Activated CD8-positive, alpha-beta T cell treated with anti-CD3 and anti-CD28 coated beads for 36 hours (primary cell): ENCODE measurements around the gene ELSPBP1. TPM values are rescaled to one million over a fixed set of nuclear protein-coding genes. Genes with fewer than 3 reads are reported as not detected.

Experiments
- ATAC-seq: fragments of 200-7000 bp; cut with Tn5 transposase; one replicate; pipeline ENCODE4 v1.10.0; 2021; ENCODE audit warnings: mild to moderate bottlenecking, moderate library complexity
- CTCF ChIA-PET: fragments of 350-600 bp; sonication (Branson Sonifier 250); formaldehyde crosslinking; loops from one replicate; lab custom pipeline; 2021; ENCODE audit warnings: antibody characterized with exemption; lab: Charles Lee
- POLR2A ChIA-PET: fragments of 350-600 bp; sonication (Branson Sonifier 250); formaldehyde crosslinking; loops from one replicate; lab custom pipeline; 2021; ENCODE audit warnings: antibody characterized with exemption; lab: Charles Lee
- DNase-seq: peaks from one replicate; pipeline ENCODE4 v3.0.0-alpha.2; 2020
- H3K27ac Mint-ChIP-seq: one replicate; pipeline ENCODE4 v1.8.0; 2021; ENCODE audit warnings: mild to moderate bottlenecking, mixed read lengths
- H3K27me3 Mint-ChIP-seq: one replicate; pipeline ENCODE4 v1.8.0; 2021; ENCODE audit warnings: mixed read lengths
- H3K36me3 Mint-ChIP-seq: one replicate; pipeline ENCODE4 v1.8.0; 2021; ENCODE audit warnings: low read depth, mixed read lengths
- H3K4me1 Mint-ChIP-seq: one replicate; pipeline ENCODE4 v1.8.0; 2021; ENCODE audit warnings: low read depth, mixed read lengths
- H3K4me3 Mint-ChIP-seq: one replicate; pipeline ENCODE4 v1.8.0; 2021; ENCODE audit warnings: mild to moderate bottlenecking, moderate library complexity, mixed read lengths
- H3K9me3 Mint-ChIP-seq: one replicate; pipeline ENCODE4 v1.8.0; 2021; ENCODE audit warnings: mixed read lengths
- intact Hi-C: fragments of 100-400 bp; cut with micrococcal nuclease; formaldehyde crosslinking; loops from one replicate; pipeline ENCODE4 v1.10.0; 2022
- total RNA-seq, 2 experiments: library from RNA; stranded (reverse); gene quantifications; one replicate each; pipeline ENCODE4 v1.2.3, GENCODE V29; 2021
- TF ChIP-seq, protein P1 (sequence below): fragments of 200-600 bp; IDR thresholded peaks from one replicate; pipeline ENCODE4 v1.8.0; 2022; ENCODE audit warnings: antibody characterized with exemption, mild to moderate bottlenecking

Gene ELSPBP1
- total RNA-seq, 2 experiments from 2014 or later: not detected

DNA sequence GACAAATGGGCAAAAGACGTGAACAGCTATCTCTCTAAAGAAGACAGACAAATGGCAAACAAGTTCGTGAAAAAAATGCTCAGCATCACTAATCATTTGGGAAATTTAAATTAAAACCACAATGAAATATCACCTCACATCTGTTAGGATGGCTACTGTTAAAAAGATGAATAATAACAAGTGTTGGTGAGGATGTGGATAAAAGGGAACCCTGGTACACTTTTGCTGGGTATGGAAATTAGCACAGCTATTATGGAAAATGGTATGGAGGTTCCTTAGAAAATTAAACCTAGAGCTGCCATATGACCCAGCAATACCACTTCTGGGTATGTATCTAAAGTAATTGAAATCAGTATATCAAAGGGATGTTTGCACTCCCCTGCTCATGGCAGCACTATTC is 42.3 kb downstream of the ELSPBP1 start:
- Mint-ChIP-seq H3K4me3 (no peak overlapping the region), H3K27me3 (peaks cover 25% of the 10 kb centered on the region), H3K36me3 (peaks cover 2% of the 10 kb centered on the region), H3K9me3 (peaks cover 7% of the 10 kb centered on the region), H3K27ac (no peak overlapping the region), H3K4me1 (no peaks in the 10 kb centered on the region)
- ATAC-seq: no peak
- intact Hi-C loops: no loop called here
- TF ChIP-seq, protein P1, sequence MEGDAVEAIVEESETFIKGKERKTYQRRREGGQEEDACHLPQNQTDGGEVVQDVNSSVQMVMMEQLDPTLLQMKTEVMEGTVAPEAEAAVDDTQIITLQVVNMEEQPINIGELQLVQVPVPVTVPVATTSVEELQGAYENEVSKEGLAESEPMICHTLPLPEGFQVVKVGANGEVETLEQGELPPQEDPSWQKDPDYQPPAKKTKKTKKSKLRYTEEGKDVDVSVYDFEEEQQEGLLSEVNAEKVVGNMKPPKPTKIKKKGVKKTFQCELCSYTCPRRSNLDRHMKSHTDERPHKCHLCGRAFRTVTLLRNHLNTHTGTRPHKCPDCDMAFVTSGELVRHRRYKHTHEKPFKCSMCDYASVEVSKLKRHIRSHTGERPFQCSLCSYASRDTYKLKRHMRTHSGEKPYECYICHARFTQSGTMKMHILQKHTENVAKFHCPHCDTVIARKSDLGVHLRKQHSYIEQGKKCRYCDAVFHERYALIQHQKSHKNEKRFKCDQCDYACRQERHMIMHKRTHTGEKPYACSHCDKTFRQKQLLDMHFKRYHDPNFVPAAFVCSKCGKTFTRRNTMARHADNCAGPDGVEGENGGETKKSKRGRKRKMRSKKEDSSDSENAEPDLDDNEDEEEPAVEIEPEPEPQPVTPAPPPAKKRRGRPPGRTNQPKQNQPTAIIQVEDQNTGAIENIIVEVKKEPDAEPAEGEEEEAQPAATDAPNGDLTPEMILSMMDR: no peak
- no peak for DNase-seq
- ChIA-PET POLR2A (no interaction called here), CTCF (interaction anchor here (1.0 kb wide), 1 partner anchor 10 kb away, joined by 4 read pairs; no protein-coding TSS in a partner anchor)

DNA sequence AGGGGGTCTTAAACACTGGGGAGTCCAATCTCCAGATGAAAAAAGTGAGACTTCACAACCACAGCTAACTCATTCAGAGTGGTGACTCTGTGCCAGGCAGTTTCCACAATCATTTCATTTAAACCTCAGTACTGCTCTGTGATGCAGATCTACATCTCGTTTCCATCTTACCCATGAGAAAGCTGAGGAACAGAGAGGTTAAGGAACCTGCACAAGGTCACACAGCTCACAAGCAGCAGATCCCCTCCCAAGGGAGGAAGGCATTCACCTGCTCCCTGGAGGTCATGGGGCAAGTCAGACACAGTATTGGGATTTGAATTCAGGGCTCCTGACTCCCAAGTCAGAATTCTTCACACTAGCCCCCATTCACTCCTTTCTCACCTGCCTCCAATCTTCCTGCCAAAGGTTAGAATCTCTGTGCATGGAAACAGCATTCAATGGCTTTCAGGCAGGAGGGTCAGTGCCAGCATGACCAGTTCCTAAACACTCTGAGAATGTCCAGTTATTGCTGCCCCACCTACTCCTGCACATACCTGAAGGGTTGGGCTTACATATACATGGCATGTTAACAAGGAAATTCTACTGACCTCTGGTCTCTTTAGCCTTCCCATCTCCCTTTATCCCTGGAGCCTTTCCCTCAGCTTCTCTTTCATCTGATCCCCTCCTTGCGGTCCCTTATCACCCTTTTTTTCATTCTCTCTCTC is 47.6 kb downstream of the ELSPBP1 start:
- H3K27me3 Mint-ChIP-seq: peaks cover 28% of the 10 kb centered on the region
- CTCF ChIA-PET: no interaction called here
- no peak overlapping the region for H3K27ac Mint-ChIP-seq
- H3K4me1 Mint-ChIP-seq: no peaks in the 10 kb centered on the region
- no peaks in the 10 kb centered on the region for H3K36me3 Mint-ChIP-seq
- H3K9me3 Mint-ChIP-seq: peaks cover 2% of the 10 kb centered on the region
- POLR2A ChIA-PET: no interaction called here
- DNase-seq (no peak), ATAC-seq (no peak)
- TF ChIP-seq, protein P1: no peak
- intact Hi-C loops: no loop called here
- H3K4me3 Mint-ChIP-seq: no peak overlapping the region

DNA sequence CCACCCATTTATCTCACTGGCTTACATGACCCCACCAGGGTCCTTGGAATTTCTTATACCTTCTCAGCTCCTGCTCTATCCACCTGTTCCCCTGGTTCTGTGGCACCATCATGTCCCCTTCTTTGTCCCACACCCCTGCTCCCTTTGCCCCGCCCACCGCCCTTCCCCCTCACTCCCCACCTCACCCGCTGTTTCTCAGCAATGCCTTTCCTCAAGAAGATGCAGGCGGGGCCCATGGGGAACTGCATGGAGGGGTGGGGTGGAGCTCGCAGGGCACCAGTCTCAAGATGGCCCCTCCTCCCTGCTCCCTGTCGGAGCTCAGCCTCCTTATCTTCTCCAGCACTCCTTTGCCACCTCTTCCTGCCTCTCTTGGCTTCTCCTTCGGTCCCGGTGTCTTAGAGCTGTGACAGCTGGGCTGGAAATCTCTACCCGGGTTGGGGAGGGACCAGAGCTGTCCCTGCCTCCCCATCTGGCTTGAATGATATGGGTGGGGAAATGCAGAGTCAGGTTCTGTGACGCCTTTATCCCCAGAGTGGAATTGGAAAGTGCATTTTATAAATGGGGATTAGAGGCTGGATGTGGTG is 49.3 kb downstream of the ELSPBP1 start, which contains the start of gene CABP5:
CABP5 (minus strand) TSS at position 405 of the 584 bp plus-strand sequence; CDS start at position 248, 157 bp downstream.
- Mint-ChIP-seq H3K9me3 (peaks cover 2% of the 10 kb centered on the region), H3K36me3 (no peaks in the 10 kb centered on the region), H3K27me3 (peaks cover 27% of the 10 kb centered on the region), H3K4me1 (no peaks in the 10 kb centered on the region), H3K4me3 (no peak within 1 kb of the TSS), H3K27ac (no peak within 1 kb of the TSS)
- ChIA-PET CTCF (no interaction called here), POLR2A (no interaction called here)
- ATAC-seq: no peak
- DNase-seq: no peak
- intact Hi-C loops: no loop called here
- TF ChIP-seq, protein P1: no peak

DNA sequence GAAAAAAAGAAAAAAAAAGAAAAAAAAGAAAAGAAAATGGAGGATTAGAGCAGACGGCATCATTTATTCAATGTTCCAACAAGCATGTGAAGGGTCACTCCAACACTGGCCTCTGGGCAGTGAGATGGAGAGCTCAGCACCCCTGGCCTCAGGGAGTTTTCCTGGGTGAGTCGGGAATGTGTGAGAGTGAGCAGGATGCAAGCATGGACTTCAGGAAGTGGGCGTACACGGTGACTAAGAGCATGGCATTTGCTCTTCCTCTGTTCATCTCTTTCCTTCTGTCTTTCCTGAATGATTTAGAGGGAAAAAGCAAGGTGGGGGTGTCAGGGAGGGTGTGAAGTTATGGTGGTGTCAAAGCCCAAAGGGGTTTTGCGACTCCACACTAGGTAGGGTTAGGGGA is 50.1 kb downstream of the ELSPBP1 start:
- Mint-ChIP-seq H3K9me3 (peaks cover 2% of the 10 kb centered on the region), H3K4me1 (no peaks in the 10 kb centered on the region), H3K27me3 (peaks cover 23% of the 10 kb centered on the region), H3K4me3 (no peak overlapping the region), H3K36me3 (no peaks in the 10 kb centered on the region), H3K27ac (no peak overlapping the region)
- intact Hi-C loops: no loop called here
- DNase-seq (no peak), ATAC-seq (no peak)
- ChIA-PET CTCF (no interaction called here), POLR2A (no interaction called here)
- TF ChIP-seq, protein P1: no peak

DNA sequence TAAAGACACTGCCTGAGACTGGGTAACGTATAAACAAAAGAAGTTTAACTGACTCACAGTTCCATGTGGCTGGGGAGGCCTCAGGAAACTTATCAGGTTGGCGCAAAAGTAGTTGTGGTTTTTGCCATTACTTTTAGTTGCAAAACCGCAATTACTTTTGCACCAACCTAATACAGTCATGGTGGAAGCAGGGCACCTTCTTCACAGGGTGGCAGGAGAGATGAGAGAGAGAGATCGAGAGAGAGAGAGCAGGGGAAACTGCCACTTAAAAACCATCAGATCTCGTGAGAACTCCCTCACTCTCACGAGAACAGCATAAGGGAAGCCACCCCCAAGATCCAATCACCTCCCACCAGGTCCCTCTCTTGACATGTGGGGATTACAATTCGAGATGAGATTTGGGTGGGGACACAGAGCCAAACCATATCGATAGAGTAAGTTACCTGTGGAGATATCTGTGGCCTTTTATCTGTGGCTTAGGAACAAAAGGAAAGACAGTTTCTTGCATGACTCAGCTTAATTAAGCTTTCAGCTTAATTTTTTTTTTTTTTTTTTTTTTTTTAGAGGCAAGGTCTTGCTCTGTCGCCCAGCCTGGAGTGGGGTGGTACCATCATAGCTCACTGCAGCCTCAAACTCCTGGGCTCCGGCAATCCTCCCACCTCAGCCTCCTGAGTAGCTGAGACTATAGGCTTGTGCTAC is 57.1 kb downstream of the ELSPBP1 start:
- ChIA-PET CTCF (no interaction called here), POLR2A (no interaction called here)
- intact Hi-C loops: no loop called here
- DNase-seq: no peak
- TF ChIP-seq, protein P1: no peak
- Mint-ChIP-seq H3K4me1 (no peaks in the 10 kb centered on the region), H3K27me3 (no peaks in the 10 kb centered on the region), H3K27ac (no peak overlapping the region), H3K9me3 (no peaks in the 10 kb centered on the region), H3K4me3 (no peak overlapping the region), H3K36me3 (no peaks in the 10 kb centered on the region)
- ATAC-seq: no peak
